ENCODE results near the gene PWP2. TPM values are rescaled to one million over a fixed set of nuclear protein-coding genes. Genes with fewer than 3 reads are reported as not detected.
"Not testable (repeated sequence)": the region's sequence is repeated elsewhere in the genome, so short reads cannot be mapped to it uniquely, and the experiment has no call there.

Gene PWP2
- total and polyA plus RNA-seq, 7 experiments from 2014 or later = 8.7 to 42.3 (median 21.9) TPM

- Histone ChIP-seq H3K4me3 (ENCODE audit: low read length) (peak overlapping the region; percentile 40), H3K27ac (ENCODE audit: low read depth, low read length) (peak overlapping the region; percentile 86), H3K4me1 (ENCODE audit: control insufficient read depth in 2 of 2, insufficient read depth in 2 of 2, low read length in 2 of 2) (peaks cover 53% of the 10 kb centered on the region in 2 donors), H3K9me3 (ENCODE audit: control insufficient read depth in 2 of 3, low read length in 3 of 3) (no peaks in the 10 kb centered on the region), H3K36me3 (ENCODE audit: control insufficient read depth in 2 of 3, insufficient read depth in 3 of 3, low read length in 3 of 3) (peaks cover 0 to 40% (median 7%) of the 10 kb centered on the region in 3 experiments), H3K27me3 (ENCODE audit: control insufficient read depth in 2 of 2, insufficient read depth in 2 of 2, low read length in 2 of 2) (no peaks in the 10 kb centered on the region)
- Mint-ChIP-seq H3K27ac (peak overlapping the region; percentile 92 to 99 (median 97)), H3K27me3 (no peaks in the 10 kb centered on the region), H3K9me3 (no peaks in the 10 kb centered on the region), H3K36me3 (peaks cover 11 to 63% (median 32%) of the 10 kb centered on the region in 5 donors), H3K4me3 (peak overlapping the region; percentile 60 to 85 (median 79)), H3K4me1 (peaks cover 43 to 66% (median 63%) of the 10 kb centered on the region in 7 donors)
- ChIA-PET POLR2A (interaction anchor here (0.8 to 1.3 kb wide), 2 partner anchors 59 to 75 kb away, joined by 3 read pairs; no protein-coding TSS in a partner anchor), CTCF (no interaction called here)
- peak; percentile 33 for ATAC-seq
- intact Hi-C loops (cut with micrococcal nuclease) = no loop called here
- no peak for DNase-seq
Measured at GRCh38 chr21:44090325-44090724, 16.9 kb upstream of the PWP2 start.

- Histone ChIP-seq H3K36me3 (ENCODE audit: control insufficient read depth in 2 of 3, insufficient read depth in 3 of 3, low read length in 3 of 3) (peaks cover 0 to 40% (median 7%) of the 10 kb centered on the region in 3 experiments), H3K4me1 (ENCODE audit: control insufficient read depth in 2 of 2, insufficient read depth in 2 of 2, low read length in 2 of 2) (peaks cover 34 to 35% of the 10 kb centered on the region in 2 donors), H3K27me3 (ENCODE audit: control insufficient read depth in 2 of 2, insufficient read depth in 2 of 2, low read length in 2 of 2) (no peaks in the 10 kb centered on the region), H3K27ac (ENCODE audit: low read depth, low read length) (no peak overlapping the region), H3K9me3 (ENCODE audit: control insufficient read depth in 2 of 3, low read length in 3 of 3) (no peaks in the 10 kb centered on the region), H3K4me3 (ENCODE audit: low read length) (no peak overlapping the region)
- DNase-seq = no peak
- Mint-ChIP-seq H3K27me3 (no peaks in the 10 kb centered on the region), H3K27ac (peak overlapping the region in 7 of 9 donors; percentile 26 to 75 (median 51)), H3K36me3 (peaks cover 11 to 56% (median 32%) of the 10 kb centered on the region in 5 donors), H3K9me3 (no peaks in the 10 kb centered on the region), H3K4me3 (peak overlapping the region in 1 of 10 donors; percentile 9), H3K4me1 (peaks cover 31 to 49% (median 44%) of the 10 kb centered on the region in 7 donors)
- POLR2A ChIA-PET = interaction anchor here (0.5 to 1.3 kb wide), 4 partner anchors 8 to 781 kb away, joined by 3 to 7 read pairs (median 4); partner anchors contain the start of gene PTTG1IP
- no peak for ATAC-seq
- CTCF ChIA-PET = interaction anchor here (2.7 kb wide), 1 partner anchor 8 kb away, joined by 14 read pairs; no protein-coding TSS in a partner anchor
- intact Hi-C loops (cut with micrococcal nuclease) = no loop called here
Measured at GRCh38 chr21:44092211-44092610, 15.0 kb upstream of the PWP2 start.

GRCh38 chr21:44093761-44094160 lies 13.4 kb upstream of the PWP2 start:
- intact Hi-C loops (cut with micrococcal nuclease) = no loop called here
- H3K4me1 Mint-ChIP-seq = peaks cover 19 to 34% (median 28%) of the 10 kb centered on the region in 7 donors
- Histone ChIP-seq H3K4me1 (ENCODE audit: control insufficient read depth in 2 of 2, insufficient read depth in 2 of 2, low read length in 2 of 2) (peaks cover 18 to 20% of the 10 kb centered on the region in 2 donors), H3K27me3 (ENCODE audit: control insufficient read depth in 2 of 2, insufficient read depth in 2 of 2, low read length in 2 of 2) (no peaks in the 10 kb centered on the region), H3K36me3 (ENCODE audit: control insufficient read depth in 2 of 3, insufficient read depth in 3 of 3, low read length in 3 of 3) (peaks cover 0 to 30% (median 7%) of the 10 kb centered on the region in 3 experiments), H3K9me3 (ENCODE audit: control insufficient read depth in 2 of 3, low read length in 3 of 3) (no peaks in the 10 kb centered on the region), H3K4me3 (ENCODE audit: low read length) (no peak overlapping the region), H3K27ac (ENCODE audit: low read depth, low read length) (no peak overlapping the region)
- H3K4me3 Mint-ChIP-seq = no peak overlapping the region
- no peak for DNase-seq
- H3K27ac Mint-ChIP-seq = peak overlapping the region in 8 of 9 donors; percentile 12 to 68 (median 33)
- no peaks in the 10 kb centered on the region for H3K9me3 Mint-ChIP-seq
- H3K27me3 Mint-ChIP-seq = no peaks in the 10 kb centered on the region
- ChIA-PET CTCF (interaction anchor here (2.7 kb wide), 1 partner anchor 10 kb away, joined by 14 read pairs; no protein-coding TSS in a partner anchor), POLR2A (interaction anchor here (0.6 to 1.9 kb wide), 4 partner anchors 8 to 276 kb away, joined by 3 to 6 read pairs (median 4); partner anchors contain the start of gene TRAPPC10)
- peaks cover 11 to 43% (median 24%) of the 10 kb centered on the region in 5 donors for H3K36me3 Mint-ChIP-seq
- no peak for ATAC-seq

- H3K27ac ChIP-seq (ENCODE audit: low read depth, low read length) = no peak overlapping the region
- H3K9me3 ChIP-seq (ENCODE audit: control insufficient read depth in 2 of 3, low read length in 3 of 3) = no peaks in the 10 kb centered on the region
- H3K36me3 ChIP-seq (ENCODE audit: control insufficient read depth in 2 of 3, insufficient read depth in 3 of 3, low read length in 3 of 3) = peaks cover 0 to 30% (median 7%) of the 10 kb centered on the region in 3 experiments
- no peak overlapping the region for H3K4me3 ChIP-seq (ENCODE audit: low read length)
- intact Hi-C loops (cut with micrococcal nuclease) = no loop called here
- POLR2A ChIA-PET = interaction anchor here (1.9 kb wide), 1 partner anchor 11 kb away, joined by 6 read pairs; no protein-coding TSS in a partner anchor
- H3K4me1 ChIP-seq (ENCODE audit: control insufficient read depth in 2 of 2, insufficient read depth in 2 of 2, low read length in 2 of 2) = peaks cover 8 to 9% of the 10 kb centered on the region in 2 donors
- CTCF ChIA-PET = interaction anchor here (2.7 kb wide), 1 partner anchor 11 kb away, joined by 14 read pairs; no protein-coding TSS in a partner anchor
- Mint-ChIP-seq H3K4me3 (no peak overlapping the region), H3K36me3 (peaks cover 4 to 32% (median 15%) of the 10 kb centered on the region in 5 donors), H3K4me1 (peaks cover 8 to 23% (median 18%) of the 10 kb centered on the region in 7 donors), H3K9me3 (no peaks in the 10 kb centered on the region), H3K27me3 (no peaks in the 10 kb centered on the region), H3K27ac (peak overlapping the region in 6 of 9 donors; percentile 7 to 68 (median 38))
- ATAC-seq (no peak), DNase-seq (no peak)
- no peaks in the 10 kb centered on the region for H3K27me3 ChIP-seq (ENCODE audit: control insufficient read depth in 2 of 2, insufficient read depth in 2 of 2, low read length in 2 of 2)
Measured at GRCh38 chr21:44094832-44095231, 12.4 kb upstream of the PWP2 start.

GRCh38 chr21:44098507-44098906 lies 8.7 kb upstream of the PWP2 start:
- H3K4me3 ChIP-seq (ENCODE audit: low read length); H3K4me1 Mint-ChIP-seq; H3K27ac Mint-ChIP-seq; H3K27ac ChIP-seq (ENCODE audit: low read depth, low read length); H3K9me3 ChIP-seq (ENCODE audit: control insufficient read depth in 2 of 3, low read length in 3 of 3); CTCF ChIA-PET; H3K4me1 ChIP-seq (ENCODE audit: control insufficient read depth in 2 of 2, insufficient read depth in 2 of 2, low read length in 2 of 2); POLR2A ChIA-PET; intact Hi-C loops (cut with micrococcal nuclease); H3K27me3 Mint-ChIP-seq; DNase-seq; H3K9me3 Mint-ChIP-seq; H3K4me3 Mint-ChIP-seq; H3K27me3 ChIP-seq (ENCODE audit: control insufficient read depth in 2 of 2, insufficient read depth in 2 of 2, low read length in 2 of 2); ATAC-seq: not testable (repeated sequence)
- peaks cover 0 to 11% (median under 1%) of the 10 kb centered on the region in 3 experiments for H3K36me3 ChIP-seq (ENCODE audit: control insufficient read depth in 2 of 3, insufficient read depth in 3 of 3, low read length in 3 of 3)
- peaks cover 0 to 12% (median 6%) of the 10 kb centered on the region in 5 donors for H3K36me3 Mint-ChIP-seq

GRCh38 chr21:44098964-44099363 lies 8.2 kb upstream of the PWP2 start:
- H3K36me3 ChIP-seq (ENCODE audit: control insufficient read depth in 2 of 3, insufficient read depth in 3 of 3, low read length in 3 of 3); H3K4me1 ChIP-seq (ENCODE audit: control insufficient read depth in 2 of 2, insufficient read depth in 2 of 2, low read length in 2 of 2); H3K27me3 Mint-ChIP-seq; H3K27ac ChIP-seq (ENCODE audit: low read depth, low read length); H3K4me3 Mint-ChIP-seq; H3K36me3 Mint-ChIP-seq; H3K27me3 ChIP-seq (ENCODE audit: control insufficient read depth in 2 of 2, insufficient read depth in 2 of 2, low read length in 2 of 2); POLR2A ChIA-PET; H3K4me3 ChIP-seq (ENCODE audit: low read length); H3K9me3 ChIP-seq (ENCODE audit: control insufficient read depth in 2 of 3, low read length in 3 of 3); H3K27ac Mint-ChIP-seq; intact Hi-C loops (cut with micrococcal nuclease); ATAC-seq; H3K9me3 Mint-ChIP-seq; DNase-seq; H3K4me1 Mint-ChIP-seq; CTCF ChIA-PET: not testable (repeated sequence)

GRCh38 chr21:44107589-44107988 lies 390 bp downstream of the PWP2 start:
- peak overlapping the region in 1 of 10 donors; percentile 70 for H3K4me3 Mint-ChIP-seq
- H3K4me3 ChIP-seq (ENCODE audit: low read length); H3K36me3 ChIP-seq (ENCODE audit: control insufficient read depth in 2 of 3, insufficient read depth in 3 of 3, low read length in 3 of 3); CTCF ChIA-PET; DNase-seq; POLR2A ChIA-PET; H3K4me1 ChIP-seq (ENCODE audit: control insufficient read depth in 2 of 2, insufficient read depth in 2 of 2, low read length in 2 of 2); H3K27me3 ChIP-seq (ENCODE audit: control insufficient read depth in 2 of 2, insufficient read depth in 2 of 2, low read length in 2 of 2); intact Hi-C loops (cut with micrococcal nuclease); H3K27ac Mint-ChIP-seq; H3K4me1 Mint-ChIP-seq; H3K36me3 Mint-ChIP-seq; H3K27me3 Mint-ChIP-seq; H3K9me3 Mint-ChIP-seq; H3K9me3 ChIP-seq (ENCODE audit: control insufficient read depth in 2 of 3, low read length in 3 of 3): not testable (repeated sequence)
- ATAC-seq = peak; percentile 32
- peak overlapping the region; percentile 41 for H3K27ac ChIP-seq (ENCODE audit: low read depth, low read length)
